Uterus (tissue), 2 donors: ENCODE data around the gene SLC22A1.

Experiments used
- CTCF ChIP-seq, 4 experiments: fragments of 200-600 bp in 2 of 4; fragments of 450-650 bp in 2 of 4; sonication (generic) in 2 of 4; IDR thresholded peaks; one replicate each; pipeline ENCODE4 v1.5.1; 2016 to 2019; ENCODE audit warnings: antibody characterized with exemption in 4 of 4, mild to moderate bottlenecking in 2 of 4, moderate library complexity in 1 of 4
- POLR2A ChIP-seq, 2 donors: fragments of 450-650 bp; IDR thresholded peaks; one replicate each; pipeline ENCODE4 v1.6.1; 2016; ENCODE audit warnings: antibody characterized with exemption in 2 of 2, mild to moderate bottlenecking in 1 of 2, moderate library complexity in 1 of 2

GRCh38 chr6:160130729-160131484 is 9.3 kb downstream of the SLC22A1 start:
- TF ChIP-seq CTCF (IDR thresholded peaks at IDR 0.05) (no peak), POLR2A (IDR thresholded peaks at IDR 0.05) (no peak)
